IPS DF 6.9 (cell line): ENCODE results near the gene CSNK2A1.
A peak's percentile ranks its signal among the peaks of the same experiment; 100 is the strongest.

ENCODE experiments used
- DNase-seq: peaks from one replicate; pipeline ENCODE4 v3.0.0-alpha.2; 2013; ENCODE audit warnings: low read depth, low spot score
- H3K27ac ChIP-seq: one replicate; pipeline ENCODE4 v1.5.1; 2013; ENCODE audit warnings: low read length, control low read depth
- H3K27me3 ChIP-seq: 2 replicates; pipeline ENCODE4 v1.6.1; 2013; ENCODE audit warnings: mild to moderate bottlenecking, low read length; ENCODE audit not compliant: control insufficient read depth, insufficient read depth
- H3K36me3 ChIP-seq: 2 replicates; pipeline ENCODE4 v1.6.1; 2013; ENCODE audit warnings: low read length; ENCODE audit not compliant: control insufficient read depth, insufficient read depth
- H3K4me1 ChIP-seq: 2 replicates; pipeline ENCODE4 v1.6.1; 2013; ENCODE audit warnings: low read length; ENCODE audit not compliant: control insufficient read depth, insufficient read depth
- H3K4me3 ChIP-seq: 2 replicates; pipeline ENCODE4 v1.5.1; 2013; ENCODE audit warnings: mild to moderate bottlenecking, low read length
- H3K9me3 ChIP-seq: 2 replicates; pipeline ENCODE4 v1.6.1; 2013; ENCODE audit warnings: low read length, inconsistent platforms; ENCODE audit not compliant: control insufficient read depth, insufficient read depth
- WGBS: extraction: QIAGEN DNeasy Blood & Tissue Kit; methylation state at CpG from one replicate; pipeline ENCODE4 v1.1.7; 2013; ENCODE audit warnings: mixed read lengths, missing lambda C conversion rate; ENCODE audit not compliant: insufficient read length, insufficient coverage; 5-methylcytosine and 5-hydroxymethylcytosine counted together

The CSNK2A1 gene

GRCh38 chr20:564192-564591, 20.6 kb upstream of the CSNK2A1 start:
- Histone ChIP-seq H3K27me3 (no peaks in the 10 kb centered on the region), H3K4me1 (peaks cover 2% of the 10 kb centered on the region; the same call in 1 of the 2 replicates), H3K9me3 (no peaks in the 10 kb centered on the region), H3K27ac (no peak overlapping the region), H3K36me3 (no peaks in the 10 kb centered on the region), H3K4me3 (no peak overlapping the region)
- DNase-seq, result no peak
- no CpG with 5 or more reads among the region's 3 CpGs for WGBS

- no peaks in the 10 kb centered on the region for H3K36me3 ChIP-seq
- H3K4me3 ChIP-seq, result no peak overlapping the region
- 0 out of 2 replicates have a peak, but pooled peaks cover 1% of the 10 kb centered on the region for H3K4me1 ChIP-seq
- no CpG with 5 or more reads among the region's 5 CpGs for WGBS
- no peaks in the 10 kb centered on the region for H3K27me3 ChIP-seq
- H3K27ac ChIP-seq, result no peak overlapping the region
- DNase-seq, result no peak
- no peaks in the 10 kb centered on the region for H3K9me3 ChIP-seq
These were observed 19.6 kb upstream of the CSNK2A1 start for GRCh38 chr20:563187-563586.

- WGBS, result no CpG with 5 or more reads among the region's 5 CpGs
- no peak overlapping the region for H3K4me3 ChIP-seq
- H3K36me3 ChIP-seq, result no peaks in the 10 kb centered on the region
- DNase-seq, result no peak
- no peak overlapping the region for H3K27ac ChIP-seq
- no peaks in the 10 kb centered on the region for H3K9me3 ChIP-seq
- H3K27me3 ChIP-seq, result no peaks in the 10 kb centered on the region
- no peaks in the 10 kb centered on the region for H3K4me1 ChIP-seq
These were observed 18.8 kb upstream of the CSNK2A1 start for GRCh38 chr20:562232-562897.

GRCh38 chr20:561437-562231, 18.0 kb upstream of the CSNK2A1 start:
- H3K4me3 ChIP-seq, result no peak overlapping the region
- no peaks in the 10 kb centered on the region for H3K36me3 ChIP-seq
- no peak overlapping the region for H3K27ac ChIP-seq
- WGBS, result no CpG with 5 or more reads among the region's 12 CpGs
- peak; percentile 72 for DNase-seq
- no peaks in the 10 kb centered on the region for H3K4me1 ChIP-seq
- H3K27me3 ChIP-seq, result no peaks in the 10 kb centered on the region
- H3K9me3 ChIP-seq, result no peaks in the 10 kb centered on the region

- Histone ChIP-seq H3K27ac (no peak overlapping the region), H3K36me3 (no peaks in the 10 kb centered on the region), H3K9me3 (no peaks in the 10 kb centered on the region), H3K4me3 (no peak overlapping the region), H3K4me1 (no peaks in the 10 kb centered on the region), H3K27me3 (no peaks in the 10 kb centered on the region)
- no peak for DNase-seq
- no CpG with 5 or more reads among the region's 2 CpGs for WGBS
These were observed 17.1 kb upstream of the CSNK2A1 start for GRCh38 chr20:560680-561079.

GRCh38 chr20:558117-558516, 14.5 kb upstream of the CSNK2A1 start:
- no peaks in the 10 kb centered on the region for H3K36me3 ChIP-seq
- no peak for DNase-seq
- no peak overlapping the region for H3K4me3 ChIP-seq
- no CpG with 5 or more reads among the region's 3 CpGs for WGBS
- H3K9me3 ChIP-seq, result no peaks in the 10 kb centered on the region
- H3K27ac ChIP-seq, result no peak overlapping the region
- no peaks in the 10 kb centered on the region for H3K4me1 ChIP-seq
- H3K27me3 ChIP-seq, result no peaks in the 10 kb centered on the region

GRCh38 chr20:556984-557383, 13.4 kb upstream of the CSNK2A1 start:
- Histone ChIP-seq H3K4me1 (no peaks in the 10 kb centered on the region), H3K27ac (no peak overlapping the region), H3K36me3 (no peaks in the 10 kb centered on the region), H3K9me3 (no peaks in the 10 kb centered on the region), H3K4me3 (no peak overlapping the region), H3K27me3 (no peaks in the 10 kb centered on the region)
- whole genome bisulfite sequencing, result no CpG with 5 or more reads among the region's 2 CpGs
- no peak for DNase-seq

- H3K27ac ChIP-seq, result no peak overlapping the region
- no peaks in the 10 kb centered on the region for H3K4me1 ChIP-seq
- no peak overlapping the region for H3K4me3 ChIP-seq
- H3K36me3 ChIP-seq, result no peaks in the 10 kb centered on the region
- no CpG with 5 or more reads among the region's 6 CpGs for WGBS
- no peak for DNase-seq
- H3K27me3 ChIP-seq, result no peaks in the 10 kb centered on the region
- no peaks in the 10 kb centered on the region for H3K9me3 ChIP-seq
These were observed 12.4 kb upstream of the CSNK2A1 start for GRCh38 chr20:555976-556385.

- Histone ChIP-seq H3K27me3 (no peaks in the 10 kb centered on the region), H3K27ac (no peak overlapping the region), H3K9me3 (no peaks in the 10 kb centered on the region), H3K4me1 (no peaks in the 10 kb centered on the region), H3K4me3 (no peak overlapping the region), H3K36me3 (no peaks in the 10 kb centered on the region)
- no CpG with 5 or more reads among the region's 7 CpGs for WGBS
- no peak for DNase-seq
These were observed 7.0 kb upstream of the CSNK2A1 start for GRCh38 chr20:550611-551010.

- Histone ChIP-seq H3K4me1 (no peaks in the 10 kb centered on the region), H3K36me3 (no peaks in the 10 kb centered on the region), H3K9me3 (no peaks in the 10 kb centered on the region), H3K27ac (no peak overlapping the region), H3K27me3 (no peaks in the 10 kb centered on the region), H3K4me3 (no peak overlapping the region)
- WGBS, result 93% methylated on average over 2 of the region's 4 CpGs
- no peak for DNase-seq
These were observed 6.3 kb upstream of the CSNK2A1 start for GRCh38 chr20:549722-550496.
